Effector memory CD8-positive, alpha-beta T cell (primary cell): ENCODE results near the gene RRAGA.
A peak's percentile ranks its signal among the peaks of the same experiment; 100 is the strongest.
"Not testable (repeated sequence)": the region's sequence is repeated elsewhere in the genome, so short reads cannot be mapped to it uniquely, and the experiment has no call there.

Experiments used
- ATAC-seq: fragments of 150-1000 bp; cut with Tn5 transposase; replicated peaks from 2 replicates; pipeline ENCODE4 v1.10.0; 2021; ENCODE audit warnings: mild to moderate bottlenecking, moderate library complexity
- DNase-seq, 3 experiments: peaks; one replicate each; pipeline ENCODE4 v3.0.0; 2021
- H3K27ac Mint-ChIP-seq, 2 donors: one replicate each; pipeline ENCODE4 v1.8.0; 2022; ENCODE audit warnings: mild to moderate bottlenecking in 2 of 2, mixed read lengths in 2 of 2, moderate library complexity in 2 of 2
- H3K27me3 Mint-ChIP-seq, 2 donors: one replicate each; pipeline ENCODE4 v1.8.0; 2022; ENCODE audit warnings: mixed read lengths in 2 of 2
- H3K36me3 Mint-ChIP-seq: one replicate; pipeline ENCODE4 v1.8.0; 2022; ENCODE audit warnings: mild to moderate bottlenecking, moderate library complexity, mixed read lengths; ENCODE audit not compliant: insufficient read depth
- H3K4me1 Mint-ChIP-seq, 2 donors: one replicate each; pipeline ENCODE4 v1.8.0; 2022; ENCODE audit warnings: low read depth in 2 of 2, mixed read lengths in 2 of 2
- H3K4me3 Mint-ChIP-seq, 2 donors: one replicate each; pipeline ENCODE4 v1.8.0; 2022; ENCODE audit warnings: mild to moderate bottlenecking in 2 of 2, mixed read lengths in 2 of 2, moderate library complexity in 2 of 2
- H3K9me3 Mint-ChIP-seq, 2 donors: one replicate each; pipeline ENCODE4 v1.8.0; 2022; ENCODE audit warnings: mixed read lengths in 2 of 2

The RRAGA gene

DNA sequence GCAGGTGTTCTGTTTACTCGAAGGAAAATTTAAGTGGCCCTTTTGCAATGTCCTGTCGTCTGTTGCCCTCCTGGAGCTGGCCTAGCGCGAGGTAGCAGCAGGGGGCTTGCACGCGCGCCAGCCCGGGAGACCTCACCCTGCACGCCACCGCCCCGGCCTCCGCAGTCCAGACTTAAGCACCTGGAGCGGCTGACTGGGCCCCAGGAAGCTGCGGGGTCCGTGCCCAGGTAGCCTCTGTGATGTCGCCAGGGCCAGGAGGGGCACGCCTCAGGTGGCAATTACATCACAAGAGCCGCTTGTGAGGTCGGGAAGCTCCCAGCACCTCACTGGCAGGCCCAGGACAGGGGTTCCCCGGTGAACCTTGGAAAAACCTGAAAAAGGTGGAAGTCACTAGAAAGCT is 16.2 kb upstream of the RRAGA start, which contains the start of gene SAXO1:
Gene SAXO1 (minus strand): TSS at position 195 of the 400 bp plus-strand sequence. CDS start 301 bp downstream, outside the sequence.
- ATAC-seq (no peak), DNase-seq (no peak)
- no peaks in the 10 kb centered on the region for H3K36me3 Mint-ChIP-seq
- no peak within 1 kb of the TSS for H3K4me3 Mint-ChIP-seq
- H3K4me1 Mint-ChIP-seq = peaks cover 0 to 3% of the 10 kb centered on the region in 2 donors
- H3K27ac Mint-ChIP-seq = no peak within 1 kb of the TSS
- no peaks in the 10 kb centered on the region for H3K9me3 Mint-ChIP-seq
- peaks cover 13 to 30% of the 10 kb centered on the region in 2 donors for H3K27me3 Mint-ChIP-seq

DNA sequence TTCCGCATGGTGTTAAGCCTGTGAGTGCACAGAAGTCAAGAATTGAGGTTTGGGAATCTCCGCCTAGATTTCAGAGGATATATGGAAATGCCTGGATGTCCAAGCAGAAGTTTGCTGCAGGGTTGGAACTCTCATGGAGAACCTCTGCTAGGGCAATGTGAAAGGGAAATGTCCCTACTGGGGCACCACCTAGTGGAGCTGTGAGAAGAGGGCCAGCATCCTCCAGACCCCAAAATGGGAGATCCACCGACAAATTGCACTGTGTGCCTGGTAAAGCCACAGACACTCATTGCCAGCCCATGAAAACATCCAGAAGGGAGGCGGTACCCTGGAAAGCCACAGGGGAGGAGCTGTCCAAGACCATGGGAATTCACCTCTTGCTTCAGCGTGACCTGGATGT is 12.6 kb upstream of the RRAGA start:
- DNase-seq (no peak), ATAC-seq (no peak)
- H3K9me3 Mint-ChIP-seq = no peaks in the 10 kb centered on the region
- H3K27me3 Mint-ChIP-seq = peaks cover 0 to 12% of the 10 kb centered on the region in 2 donors
- no peak overlapping the region for H3K27ac Mint-ChIP-seq
- no peaks in the 10 kb centered on the region for H3K36me3 Mint-ChIP-seq
- no peaks in the 10 kb centered on the region for H3K4me1 Mint-ChIP-seq
- no peak overlapping the region for H3K4me3 Mint-ChIP-seq

DNA sequence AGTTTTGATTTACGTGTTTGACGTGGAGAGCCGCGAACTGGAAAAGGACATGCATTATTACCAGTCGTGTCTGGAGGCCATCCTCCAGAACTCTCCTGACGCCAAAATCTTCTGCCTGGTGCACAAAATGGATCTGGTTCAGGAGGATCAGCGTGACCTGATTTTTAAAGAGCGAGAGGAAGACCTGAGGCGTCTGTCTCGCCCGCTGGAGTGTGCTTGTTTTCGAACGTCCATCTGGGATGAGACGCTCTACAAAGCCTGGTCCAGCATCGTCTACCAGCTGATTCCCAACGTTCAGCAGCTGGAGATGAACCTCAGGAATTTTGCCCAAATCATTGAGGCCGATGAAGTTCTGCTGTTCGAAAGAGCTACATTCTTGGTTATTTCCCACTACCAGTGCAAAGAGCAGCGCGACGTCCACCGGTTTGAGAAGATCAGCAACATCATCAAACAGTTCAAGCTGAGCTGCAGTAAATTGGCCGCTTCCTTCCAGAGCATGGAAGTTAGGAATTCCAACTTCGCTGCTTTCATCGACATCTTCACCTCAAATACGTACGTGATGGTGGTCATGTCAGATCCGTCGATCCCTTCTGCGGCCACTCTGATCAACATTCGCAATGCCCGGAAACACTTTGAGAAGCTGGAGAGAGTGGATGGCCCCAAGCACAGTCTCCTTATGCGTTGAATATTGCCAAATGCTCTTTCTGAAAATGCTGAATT is 850 bp downstream of the RRAGA start:
- H3K9me3 Mint-ChIP-seq = no peaks in the 10 kb centered on the region
- DNase-seq (no peak), ATAC-seq (no peak)
- H3K27me3 Mint-ChIP-seq = no peaks in the 10 kb centered on the region
- peaks cover 20 to 29% of the 10 kb centered on the region in 2 donors for H3K4me1 Mint-ChIP-seq
- peaks cover 20% of the 10 kb centered on the region for H3K36me3 Mint-ChIP-seq
- H3K4me3 Mint-ChIP-seq = peak overlapping the region; percentile 93 to 96
- H3K27ac Mint-ChIP-seq = peak overlapping the region; percentile 99

DNA sequence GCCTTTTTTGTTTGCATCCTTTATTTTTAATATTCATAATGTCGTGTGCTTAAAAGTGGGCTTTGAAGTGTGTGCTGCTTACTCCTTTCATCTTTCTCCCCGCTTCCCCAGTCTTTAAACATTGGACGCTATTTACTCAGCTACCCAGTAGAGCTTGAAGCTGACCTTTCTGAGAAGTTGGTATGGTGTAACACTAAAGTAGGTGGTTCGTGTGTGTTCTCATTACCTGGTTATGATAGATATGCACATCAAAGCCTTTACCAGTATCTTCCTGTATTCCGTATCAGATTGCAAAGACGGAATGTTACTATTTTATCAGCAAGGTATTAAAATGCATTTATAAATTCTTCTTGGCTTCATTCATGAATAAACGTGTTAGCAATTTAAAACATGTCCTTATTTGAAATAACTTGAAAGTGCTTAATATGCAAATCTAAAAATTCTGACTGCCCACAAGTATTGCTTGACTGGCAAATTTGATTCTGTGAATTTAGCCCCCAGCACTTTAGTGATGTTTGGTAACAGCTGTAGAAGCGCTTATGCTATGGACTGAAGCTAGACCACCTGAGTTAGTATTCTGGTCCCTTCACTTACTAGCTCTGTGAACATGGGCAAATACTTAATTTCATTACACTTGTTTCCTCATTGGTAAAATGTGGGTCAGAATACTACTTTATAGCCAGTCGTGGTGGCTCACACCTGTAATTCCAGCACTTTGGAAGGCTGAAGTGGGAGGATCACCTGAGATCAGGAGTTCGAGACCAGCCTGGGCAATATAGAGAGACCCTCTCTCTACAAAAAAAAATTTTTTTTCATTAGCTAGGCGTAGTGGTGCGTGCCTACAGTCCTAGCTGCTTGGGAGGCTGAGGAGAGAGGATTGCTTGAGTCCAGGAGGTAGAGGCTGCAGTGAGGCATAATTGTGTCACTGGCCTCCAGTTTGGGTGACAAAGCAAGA is 1.7 kb downstream of the RRAGA start:
- peak overlapping the region; percentile 93 to 96 for H3K4me3 Mint-ChIP-seq
- H3K4me1 Mint-ChIP-seq = peaks cover 20 to 29% of the 10 kb centered on the region in 2 donors
- H3K36me3 Mint-ChIP-seq = peaks cover 20% of the 10 kb centered on the region
- peak overlapping the region; percentile 99 for H3K27ac Mint-ChIP-seq
- H3K27me3 Mint-ChIP-seq = no peaks in the 10 kb centered on the region
- DNase-seq (no peak), ATAC-seq (no peak)
- no peaks in the 10 kb centered on the region for H3K9me3 Mint-ChIP-seq

DNA sequence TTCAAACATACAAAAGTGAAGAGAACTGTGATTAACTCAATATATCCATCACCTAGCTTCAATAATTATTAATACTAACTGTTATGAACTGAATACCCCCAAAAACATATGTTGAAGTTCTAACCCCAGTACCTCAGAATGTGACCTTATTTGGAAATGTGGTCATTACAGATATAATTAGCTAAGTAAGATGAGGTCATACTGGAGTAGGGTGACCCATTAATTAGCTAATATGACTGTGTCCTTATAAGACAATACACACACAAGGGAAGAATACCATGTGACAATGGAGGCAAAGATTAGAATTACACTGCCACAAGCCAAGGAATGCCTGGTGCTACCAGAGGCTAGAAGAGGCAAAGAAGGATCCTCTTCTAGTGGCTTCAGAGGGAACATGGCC is 7.8 kb downstream of the RRAGA start:
- Mint-ChIP-seq H3K9me3 (no peaks in the 10 kb centered on the region), H3K27ac (no peak overlapping the region), H3K4me3 (no peak overlapping the region), H3K27me3 (no peaks in the 10 kb centered on the region), H3K4me1 (peaks cover 1 to 7% of the 10 kb centered on the region in 2 donors), H3K36me3 (peaks cover 56% of the 10 kb centered on the region)
- DNase-seq (no peak), ATAC-seq (no peak)

DNA sequence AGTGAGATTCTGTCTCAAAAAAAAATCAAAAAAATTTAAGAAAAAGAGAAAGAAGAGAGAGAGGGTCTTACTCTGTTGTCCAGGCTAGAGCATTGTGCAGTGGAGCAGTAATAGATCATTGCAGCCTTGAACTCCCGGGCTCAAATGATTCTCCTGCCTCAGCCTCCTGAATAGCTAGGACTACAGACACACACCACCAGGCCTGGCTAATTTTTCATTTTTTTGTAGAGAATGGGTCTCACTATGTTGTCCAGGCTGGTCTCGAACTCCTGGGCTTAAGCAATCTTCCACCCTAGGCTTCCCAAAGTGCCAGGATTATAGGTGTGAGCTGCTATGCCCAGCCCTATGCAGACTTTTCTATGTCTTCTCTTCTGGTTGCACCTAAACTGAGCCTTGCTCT is 25.0 kb downstream of the RRAGA start:
- Mint-ChIP-seq H3K36me3 (peaks cover 66% of the 10 kb centered on the region), H3K9me3 (no peaks in the 10 kb centered on the region), H3K4me3 (no peak overlapping the region), H3K27me3 (no peaks in the 10 kb centered on the region), H3K27ac (peak overlapping the region; percentile 13 to 60), H3K4me1 (peaks cover 6 to 15% of the 10 kb centered on the region in 2 donors)
- ATAC-seq (no peak), DNase-seq (no peak)

DNA sequence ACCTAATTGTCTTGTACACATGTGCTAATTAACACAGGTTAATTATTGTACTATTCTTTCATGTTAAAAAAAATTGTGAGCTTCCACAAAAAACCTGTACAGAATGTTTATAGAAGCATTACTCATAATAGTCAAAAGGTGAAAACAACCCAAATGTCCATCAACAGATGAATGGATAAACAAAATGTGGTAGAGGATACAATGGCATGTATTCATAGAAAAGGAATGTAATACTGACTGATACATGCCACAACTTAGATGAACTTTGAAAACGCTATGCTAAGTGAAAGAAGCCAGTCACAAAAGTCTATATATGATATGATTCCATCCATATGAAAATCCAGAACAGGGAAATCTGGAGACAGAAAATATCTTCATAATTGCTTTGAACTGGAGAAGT is 25.6 kb downstream of the RRAGA start:
- H3K4me1 Mint-ChIP-seq = peaks cover 6 to 15% of the 10 kb centered on the region in 2 donors
- ATAC-seq (no peak), DNase-seq (no peak)
- H3K36me3 Mint-ChIP-seq = peaks cover 67% of the 10 kb centered on the region
- H3K9me3 Mint-ChIP-seq = no peaks in the 10 kb centered on the region
- H3K27me3 Mint-ChIP-seq = no peaks in the 10 kb centered on the region
- no peak overlapping the region for H3K4me3 Mint-ChIP-seq
- peak overlapping the region; percentile 13 to 60 for H3K27ac Mint-ChIP-seq

DNA sequence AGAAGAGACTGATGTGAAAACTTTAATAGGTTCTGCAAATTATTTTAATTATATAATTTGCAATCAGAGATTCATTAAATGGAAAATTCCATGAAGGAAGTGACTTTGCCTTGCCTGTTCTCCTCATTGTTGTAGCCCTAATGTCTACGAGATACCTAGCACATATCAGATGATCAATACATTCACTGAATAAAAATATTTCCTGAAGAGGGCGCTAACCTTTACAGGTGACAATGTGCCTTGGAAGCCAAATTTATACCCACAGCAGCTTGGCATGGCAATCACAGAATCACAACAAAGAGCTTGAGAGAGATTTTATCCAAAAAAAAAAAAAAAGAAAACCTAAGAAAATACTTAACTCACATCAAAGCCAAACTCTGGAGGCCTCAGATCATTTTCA is 36.1 kb downstream of the RRAGA start:
- DNase-seq (no peak), ATAC-seq (peak; percentile 80)
- H3K36me3 Mint-ChIP-seq = peaks cover 87% of the 10 kb centered on the region
- H3K9me3 Mint-ChIP-seq = no peaks in the 10 kb centered on the region
- peaks cover 0 to 10% of the 10 kb centered on the region in 2 donors for H3K4me1 Mint-ChIP-seq
- H3K27me3 Mint-ChIP-seq = no peaks in the 10 kb centered on the region
- H3K27ac Mint-ChIP-seq = peak overlapping the region; percentile 17 to 57
- H3K4me3 Mint-ChIP-seq = no peak overlapping the region

DNA sequence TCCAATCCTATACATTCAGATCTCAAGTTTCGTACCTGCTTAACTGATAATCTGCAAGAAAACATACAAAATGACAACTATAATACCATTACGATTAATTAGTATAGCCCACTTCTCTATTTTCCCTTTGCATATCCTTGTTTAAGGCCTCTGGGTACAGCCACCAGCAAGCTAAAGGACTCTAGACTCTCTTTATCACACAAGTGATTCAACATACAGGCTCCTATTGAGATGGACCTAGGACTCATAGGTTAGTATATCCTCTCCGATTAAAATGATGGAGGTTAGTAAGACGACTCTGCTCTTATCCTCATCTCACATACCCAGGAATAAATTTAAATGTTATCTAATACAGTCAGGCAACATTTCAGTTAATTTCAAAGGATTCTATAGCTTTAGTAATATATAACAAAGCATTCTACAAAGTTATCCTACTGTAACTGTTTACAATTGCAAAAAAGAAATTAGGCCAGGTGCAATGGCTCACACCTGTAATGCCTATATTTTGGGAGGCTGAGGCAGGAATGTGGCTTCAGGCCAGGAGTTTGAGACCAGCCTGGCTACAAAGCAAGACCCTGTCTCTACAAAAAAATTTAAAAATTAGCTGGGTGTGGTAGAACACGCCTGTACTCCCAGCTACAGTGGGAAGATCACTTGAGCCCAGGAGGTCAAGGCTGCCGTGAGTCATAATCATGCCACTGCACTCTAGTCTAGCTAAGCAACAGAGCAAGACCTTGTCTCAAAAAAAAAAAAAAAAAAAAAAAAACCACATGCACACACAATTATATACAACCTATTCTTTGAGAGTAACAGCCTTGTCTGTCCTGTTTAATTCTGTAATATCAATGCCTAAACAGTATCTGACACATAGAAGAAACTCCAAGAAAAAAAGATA is 38.1 kb downstream of the RRAGA start:
- H3K27me3 Mint-ChIP-seq = no peaks in the 10 kb centered on the region
- no peak overlapping the region for H3K4me3 Mint-ChIP-seq
- peaks cover 89% of the 10 kb centered on the region for H3K36me3 Mint-ChIP-seq
- no peaks in the 10 kb centered on the region for H3K9me3 Mint-ChIP-seq
- H3K4me1 Mint-ChIP-seq = peaks cover 0 to 10% of the 10 kb centered on the region in 2 donors
- DNase-seq (no peak), ATAC-seq (no peak)
- no peak overlapping the region for H3K27ac Mint-ChIP-seq

DNA sequence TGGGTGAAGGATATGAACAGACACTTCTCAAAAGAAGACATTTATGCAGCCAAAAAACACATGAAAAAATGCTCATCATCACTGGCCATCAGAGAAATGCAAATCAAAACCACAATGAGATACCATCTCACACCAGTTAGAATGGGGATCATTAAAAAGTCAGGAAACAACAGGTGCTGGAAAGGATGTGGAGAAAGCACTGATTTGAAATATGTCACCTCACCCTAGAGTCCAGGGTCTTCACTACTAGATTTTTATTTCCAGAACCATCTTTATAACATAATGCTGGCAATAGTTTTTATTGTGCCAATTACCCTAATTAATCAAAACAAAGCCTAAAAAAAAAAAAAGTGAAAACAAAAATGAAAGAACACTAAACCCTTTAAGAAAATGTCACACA is 48.2 kb downstream of the RRAGA start:
- Mint-ChIP-seq H3K4me1 (peaks cover 17 to 32% of the 10 kb centered on the region in 2 donors), H3K4me3 (peak overlapping the region; percentile 15 to 38), H3K27ac (peak overlapping the region; percentile 60 to 72), H3K36me3 (peaks cover 38% of the 10 kb centered on the region)
- not testable (repeated sequence) for ATAC-seq, H3K27me3 Mint-ChIP-seq, H3K9me3 Mint-ChIP-seq, DNase-seq
